H1 (cell line): Measurements from ENCODE around the gene ZNF385D. TPM values are rescaled to one million over a fixed set of nuclear protein-coding genes. Genes with fewer than 3 reads are reported as not detected.

ENCODE experiments used
- CTCF ChIA-PET: fragments of 300-600 bp; sonication (Branson Sonifier 250); formaldehyde crosslinking; loops from one replicate; lab custom pipeline; 2021; ENCODE audit not compliant: partially characterized antibody; lab: Charles Lee
- POLR2A ChIA-PET: fragments of 300-600 bp; sonication (Branson Sonifier 250); formaldehyde crosslinking; loops from one replicate; lab custom pipeline; 2021; ENCODE audit warnings: inconsistent platforms; ENCODE audit not compliant: partially characterized antibody; lab: Charles Lee
- DNase-seq, 2 experiments: peaks; one replicate each; pipeline versions ENCODE4 v3.0.0 to v3.0.0-alpha.2; 2010 to 2022; ENCODE audit warnings: low spot score in 2 of 2, low read depth in 1 of 2, mixed read lengths in 1 of 2
- FAIRE-seq: peaks from 2 replicates; lab custom pipeline; 2011; peaks lifted over from hg19 to GRCh38; lab: Jason Lieb, UNC
- H2AFZ ChIP-seq: 2 replicates; pipeline ENCODE4 v1.8.1; 2012; ENCODE audit warnings: low read length, inconsistent platforms
- H2AK5ac ChIP-seq: 2 replicates; pipeline ENCODE4 v1.6.1; 2013; ENCODE audit warnings: low read depth, low read length
- H2BK120ac ChIP-seq: replicated peaks from 2 replicates; pipeline ENCODE3; 2013; ENCODE audit warnings: low read depth, low read length, inconsistent platforms
- H2BK12ac ChIP-seq: 2 replicates; pipeline ENCODE4 v1.6.1; 2013; ENCODE audit warnings: low read depth, low read length
- H2BK15ac ChIP-seq: 2 replicates; pipeline ENCODE4 v1.6.1; 2013; ENCODE audit warnings: low read length
- H2BK20ac ChIP-seq: 2 replicates; pipeline ENCODE4 v1.6.1; 2013; ENCODE audit warnings: low read length
- H2BK5ac ChIP-seq: 2 replicates; pipeline ENCODE4 v1.6.1; 2013; ENCODE audit warnings: low read depth, low read length
- H3K14ac ChIP-seq: 2 replicates; pipeline ENCODE4 v1.6.1; 2013; ENCODE audit warnings: inconsistent platforms; ENCODE audit not compliant: insufficient read length
- H3K18ac ChIP-seq: 2 replicates; pipeline ENCODE4 v1.6.1; 2013; ENCODE audit warnings: low read length; ENCODE audit errors: extremely low read depth
- H3K23ac ChIP-seq: 2 replicates; pipeline ENCODE4 v1.6.1; 2013; ENCODE audit warnings: inconsistent platforms; ENCODE audit not compliant: insufficient read length
- H3K23me2 ChIP-seq: 2 replicates; pipeline ENCODE4 v1.6.1; 2013; ENCODE audit warnings: low read depth, low read length
- H3K27ac ChIP-seq: 2 replicates; pipeline ENCODE4 v1.6.1; 2011; ENCODE audit warnings: low read depth, low read length, inconsistent platforms
- H3K27me3 ChIP-seq, 4 experiments: replicated peaks in 1 of 4; 1 replicate in 1 of 4; 2 replicates in 3 of 4; pipeline versions ENCODE4 v1.6.1 to v1.8.1; 2011 to 2013; ENCODE audit warnings: low read length in 3 of 4, mild to moderate bottlenecking in 3 of 4, inconsistent platforms in 2 of 4, mixed read lengths in 2 of 4, moderate library complexity in 1 of 4; ENCODE audit not compliant: control insufficient read depth in 3 of 4, insufficient read depth in 3 of 4; ENCODE audit errors: extremely low read depth in 1 of 4
- H3K36me3 ChIP-seq, 4 experiments: 2 replicates each; pipeline versions ENCODE4 v1.6.1 to v1.8.1; 2011 to 2013; ENCODE audit warnings: mild to moderate bottlenecking in 4 of 4, low read length in 3 of 4, moderate library complexity in 2 of 4, control low read depth in 1 of 4, inconsistent platforms in 1 of 4; ENCODE audit not compliant: insufficient read depth in 4 of 4, control insufficient read depth in 2 of 4
- H3K4ac ChIP-seq: replicated peaks from 2 replicates; pipeline ENCODE3; 2013; ENCODE audit warnings: low read length, low read depth, mixed read lengths, inconsistent platforms; ENCODE audit not compliant: insufficient read length
- H3K4me1 ChIP-seq, 4 experiments: replicated peaks in 1 of 4; 1 replicate in 1 of 4; 2 replicates in 3 of 4; pipeline versions ENCODE4 v1.6.1 to v1.8.1; 2011 to 2013; ENCODE audit warnings: low read length in 3 of 4, inconsistent platforms in 2 of 4, mixed read lengths in 1 of 4; ENCODE audit not compliant: insufficient read depth in 4 of 4, control insufficient read depth in 3 of 4
- H3K4me2 ChIP-seq, 2 experiments: 2 replicates each; pipeline versions ENCODE4 v1.6.1 to v1.8.1; 2011 to 2013; ENCODE audit warnings: low read depth in 2 of 2, low read length in 2 of 2, control low read depth in 1 of 2, inconsistent platforms in 1 of 2, mild to moderate bottlenecking in 1 of 2; ENCODE audit not compliant: insufficient read depth in 1 of 2
- H3K4me3 ChIP-seq, 4 experiments: fragments of 200-600, 300-600 bp in 1 of 4; sonication (generic), shearing (Covaris generic), sonication (Bioruptor Twin) in 1 of 4; 2 replicates each; pipeline versions ENCODE4 v1.5.1 to v1.8.1; 2011 to 2016; ENCODE audit warnings: low read length in 4 of 4, low read depth in 3 of 4, control low read depth in 2 of 4, inconsistent platforms in 2 of 4, mild to moderate bottlenecking in 2 of 4, mixed read lengths in 1 of 4, moderate library complexity in 1 of 4; ENCODE audit not compliant: insufficient read depth in 2 of 4; ENCODE audit errors: extremely low read depth in 1 of 4
- H3K56ac ChIP-seq: replicated peaks from 2 replicates; pipeline ENCODE3; 2013; ENCODE audit warnings: low read depth, mild to moderate bottlenecking, mixed read lengths, low read length, inconsistent platforms; ENCODE audit not compliant: insufficient read length
- H3K79me1 ChIP-seq: 2 replicates; pipeline ENCODE4 v1.6.1; 2013; ENCODE audit warnings: low read depth, low read length, control low read depth
- H3K79me2 ChIP-seq, 2 experiments: 2 replicates each; pipeline versions ENCODE4 v1.6.1 to v1.8.1; 2012 to 2013; ENCODE audit warnings: low read length in 2 of 2, mild to moderate bottlenecking in 2 of 2, inconsistent platforms in 1 of 2; ENCODE audit not compliant: insufficient read depth in 2 of 2, control insufficient read depth in 1 of 2
- H3K9ac ChIP-seq, 4 experiments: replicated peaks in 1 of 4; 1 replicate in 1 of 4; 2 replicates in 3 of 4; pipeline versions ENCODE4 v1.6.1 to v1.8.1; 2011 to 2013; ENCODE audit warnings: low read depth in 3 of 4, low read length in 3 of 4, control low read depth in 2 of 4, mild to moderate bottlenecking in 2 of 4, moderate library complexity in 2 of 4, inconsistent platforms in 1 of 4; ENCODE audit errors: extremely low read depth in 1 of 4
- H3K9me3 ChIP-seq, 2 experiments: 2 replicates each; pipeline versions ENCODE4 v1.6.1 to v1.8.1; 2012 to 2013; ENCODE audit warnings: mild to moderate bottlenecking in 2 of 2, moderate library complexity in 2 of 2, control low read depth in 1 of 2, inconsistent platforms in 1 of 2, low read depth in 1 of 2, low read length in 1 of 2, mixed read lengths in 1 of 2; ENCODE audit not compliant: insufficient read depth in 2 of 2
- H4K20me1 ChIP-seq, 2 experiments: replicated peaks in 1 of 2; 2 replicates each; pipeline versions ENCODE3 to v1.8.1; 2011 to 2013; ENCODE audit warnings: inconsistent platforms in 2 of 2, low read length in 2 of 2, mild to moderate bottlenecking in 1 of 2; ENCODE audit not compliant: insufficient read depth in 2 of 2, control insufficient read depth in 1 of 2
- H4K5ac ChIP-seq: 2 replicates; pipeline ENCODE4 v1.6.1; 2013; ENCODE audit warnings: low read length, low read depth, mixed read lengths, inconsistent platforms; ENCODE audit not compliant: insufficient read length
- H4K8ac ChIP-seq: 2 replicates; pipeline ENCODE4 v1.8.0; 2013; ENCODE audit warnings: mild to moderate bottlenecking, moderate library complexity, low read length, inconsistent platforms; ENCODE audit not compliant: insufficient read depth; ENCODE audit errors: extremely low read depth
- H4K91ac ChIP-seq: replicated peaks from 2 replicates; pipeline ENCODE3; 2013; ENCODE audit warnings: low read length, mixed read lengths, inconsistent platforms; ENCODE audit not compliant: insufficient read length
- BCL11A ChIP-seq, 2 experiments: IDR thresholded peaks; one replicate each; pipeline ENCODE4 v1.6.1; 2011; ENCODE audit warnings: low read depth in 2 of 2, low read length in 2 of 2, mild to moderate bottlenecking in 2 of 2
- CBX5 ChIP-seq: fragments of 300-800, 300-1000 bp; sonication (generic); IDR thresholded peaks from 2 replicates; pipeline ENCODE4 v1.7.1; 2016; ENCODE audit warnings: antibody characterized with exemption, low read length, low read depth
- CREB1 ChIP-seq: IDR thresholded peaks from 2 replicates; pipeline ENCODE4 v1.6.1; 2012; ENCODE audit warnings: inconsistent platforms
- NANOG ChIP-seq: IDR thresholded peaks from 2 replicates; pipeline ENCODE4 v1.6.1; 2011; ENCODE audit warnings: low read length, low read depth, mild to moderate bottlenecking, inconsistent platforms; ENCODE audit not compliant: insufficient read depth, poor library complexity, severe bottlenecking
- PHF8 ChIP-seq: fragments of 200-600 bp; sonication (generic); conservative IDR thresholded peaks from 2 replicates; pipeline ENCODE4 v1.7.1; 2012; ENCODE audit warnings: low read depth, mild to moderate bottlenecking, inconsistent platforms, low read length, moderate library complexity
- POLR2A ChIP-seq, 2 experiments: IDR thresholded peaks; 1 replicate in 1 of 2; 2 replicates in 1 of 2; pipeline ENCODE4 v1.6.1; 2011; ENCODE audit warnings: low read depth in 2 of 2, low read length in 2 of 2, mild to moderate bottlenecking in 2 of 2; ENCODE audit errors: control extremely low read depth in 1 of 2
- POLR2AphosphoS5 ChIP-seq: IDR thresholded peaks from 2 replicates; pipeline ENCODE4 v1.6.1; 2011; ENCODE audit warnings: low read depth, low read length
- POU5F1 ChIP-seq: IDR thresholded peaks from 2 replicates; pipeline ENCODE4 v1.6.1; 2011; ENCODE audit warnings: low read depth, mild to moderate bottlenecking, low read length, moderate library complexity
- SIRT6 ChIP-seq: IDR thresholded peaks from one replicate; pipeline ENCODE4 v1.7.1; 2012; ENCODE audit warnings: low read length, inconsistent platforms
- SP4 ChIP-seq: IDR thresholded peaks from 2 replicates; pipeline ENCODE4 v1.6.1; 2012; ENCODE audit warnings: low read length, inconsistent platforms
- ZNF274 ChIP-seq: IDR thresholded peaks from 2 replicates; pipeline ENCODE4 v1.7.0; 2012; ENCODE audit warnings: low read length, borderline replicate concordance; ENCODE audit errors: extremely low read depth
- WGBS, 2 experiments: shearing (Covaris generic) in 1 of 2; methylation state at CpG; one replicate each; pipeline versions ENCODE4 v1.1.6 to v1.1.7; 2013 to 2015; ENCODE audit warnings: low lambda C conversion rate in 2 of 2, mixed read lengths in 2 of 2, inconsistent platforms in 1 of 2, low coverage in 1 of 2, missing lambda C conversion rate in 1 of 2; ENCODE audit not compliant: insufficient replicate concordance in 2 of 2, insufficient coverage in 1 of 2, insufficient read length in 1 of 2; ENCODE audit errors: extremely low coverage in 1 of 2, missing lambda C conversion rate in 1 of 2; 5-methylcytosine and 5-hydroxymethylcytosine counted together
- polyA plus RNA-seq, 7 experiments: library from polyadenylated mRNA; depleted of rRNA in 3 of 7; stranded (reverse) in 5 of 7; unstranded in 2 of 7; fragments of >200 nt in 5 of 7; fragments of 200-250 nt in 2 of 7; gene quantifications; 1 replicate in 5 of 7; 2 replicates in 1 of 7; 4 replicates in 1 of 7; pipeline versions ENCODE4 v1.2.1 to v1.2.3, GENCODE V29; 2011 to 2013; ENCODE audit warnings: missing spikeins in 2 of 7, mixed read lengths in 2 of 7
- total RNA-seq: library from RNA; stranded (reverse); fragmentation: NEBNext Ultra II Directional; extraction: Animal tissue kit (Norgen Biotek cat#: 25700); gene quantifications from 2 replicates; pipeline ENCODE4 v1.2.1, GENCODE V29; 2021

Gene ZNF385D
- total and polyA plus RNA-seq, 2 of the 8 experiments (the other 6 are each of a cell fraction or from before 2014, with no cell fraction given): 5.9 to 10.8 TPM

DNA sequence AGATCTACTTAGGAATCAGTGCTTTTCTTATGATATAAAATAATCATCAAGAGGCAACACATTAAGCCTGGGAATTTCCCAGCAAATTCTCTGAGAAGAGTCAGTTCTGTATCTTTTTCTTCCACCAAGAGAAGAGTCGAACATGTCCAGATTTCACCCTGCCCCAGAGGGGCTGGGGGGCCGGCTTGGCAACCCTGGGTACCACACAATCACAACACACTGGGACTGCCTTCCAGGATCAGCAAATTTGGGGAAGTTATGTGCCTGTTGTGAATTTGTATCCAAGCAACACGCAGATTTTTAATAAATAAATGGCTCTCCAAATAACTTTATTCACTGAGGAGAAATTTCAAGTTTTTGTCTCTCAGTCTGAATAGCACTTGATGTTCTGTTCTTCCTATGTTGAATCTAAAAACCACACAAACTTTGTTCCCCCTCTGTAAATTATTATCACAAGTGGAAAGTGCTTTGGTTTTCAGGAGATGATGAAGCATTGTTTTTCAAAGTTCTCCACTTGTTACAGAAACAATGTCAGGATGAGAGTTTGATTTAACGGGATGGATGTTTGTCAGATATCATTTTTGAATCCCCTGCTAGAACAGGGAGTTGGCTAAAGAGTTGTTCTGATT is 357.2 kb downstream of the ZNF385D start:
- no peak overlapping the region for H3K4me2 ChIP-seq
- no peak overlapping the region for H2BK20ac ChIP-seq
- no peak overlapping the region for H3K4me3 ChIP-seq
- no peak overlapping the region for H3K18ac ChIP-seq
- FAIRE-seq (no peak), DNase-seq (no peak)
- no peak overlapping the region for H3K14ac ChIP-seq
- ChIA-PET POLR2A (no interaction called here), CTCF (no interaction called here)
- no peak overlapping the region for H3K27ac ChIP-seq
- no peaks in the 10 kb centered on the region for H3K79me2 ChIP-seq
- WGBS, 2 experiments: 93% methylated on average over 4 of the region's 4 CpGs; no CpG with 5 or more reads in 1 of the 2 experiments
- H3K79me1 ChIP-seq: no peaks in the 10 kb centered on the region
- no peak overlapping the region for H2AK5ac ChIP-seq
- H4K8ac ChIP-seq: no peak overlapping the region
- H3K23me2 ChIP-seq: no peaks in the 10 kb centered on the region
- no peak overlapping the region for H2BK5ac ChIP-seq
- H4K5ac ChIP-seq: no peak overlapping the region
- H3K23ac ChIP-seq: no peak overlapping the region
- no peak overlapping the region for H2BK120ac ChIP-seq
- H3K56ac ChIP-seq: no peak overlapping the region
- H3K36me3 ChIP-seq: no peaks in the 10 kb centered on the region
- H3K27me3 ChIP-seq: no peaks in the 10 kb centered on the region
- no peak overlapping the region for H3K4ac ChIP-seq
- no peaks in the 10 kb centered on the region; a peak in 1 of 4 replicates for H3K9me3 ChIP-seq
- no peak overlapping the region for H2BK15ac ChIP-seq
- H2AFZ ChIP-seq: no peak overlapping the region
- H4K91ac ChIP-seq: no peak overlapping the region
- no peak overlapping the region for H3K9ac ChIP-seq
- no peaks in the 10 kb centered on the region for H4K20me1 ChIP-seq
- H2BK12ac ChIP-seq: no peak overlapping the region
- H3K4me1 ChIP-seq: no peaks in the 10 kb centered on the region
- TF ChIP-seq POLR2A (IDR thresholded peaks at IDR 0.05; ENCODE audit: control extremely low read depth in 1 of 2, low read depth in 2 of 2, low read length in 2 of 2): no peak
- TF ChIP-seq ZNF274: no peak
- no peak for TF ChIP-seq POU5F1
- no peak for TF ChIP-seq SP4
- TF ChIP-seq PHF8: no peak
- TF ChIP-seq NANOG: no peak
- no peak for TF ChIP-seq CREB1
- no peak for TF ChIP-seq POLR2AphosphoS5
- TF ChIP-seq CBX5: no peak
- TF ChIP-seq BCL11A (IDR thresholded peaks at IDR 0.05; ENCODE audit: low read depth in 2 of 2, low read length in 2 of 2): no peak
- no peak for TF ChIP-seq SIRT6
